GM12801 (cell line): Measurements from ENCODE around the gene CPNE4.

ENCODE experiments used
- CTCF ChIP-seq: IDR thresholded peaks from one replicate; pipeline ENCODE4 v1.5.1; 2011; ENCODE audit warnings: control low read depth; ENCODE audit not compliant: insufficient read length; ENCODE audit errors: extremely low read depth

Gene CPNE4

GRCh38 chr3:131880948-131881347, 153.9 kb downstream of the CPNE4 start:
- TF ChIP-seq CTCF = no peak

- no peak for TF ChIP-seq CTCF
Observed at GRCh38 chr3:131868203-131868602, 166.6 kb downstream of the CPNE4 start.

- TF ChIP-seq CTCF = no peak
Observed at GRCh38 chr3:131856171-131856570, 178.6 kb downstream of the CPNE4 start.

GRCh38 chr3:131850223-131850622, 184.6 kb downstream of the CPNE4 start:
- TF ChIP-seq CTCF = no peak

GRCh38 chr3:131849616-131850015, 185.2 kb downstream of the CPNE4 start:
- TF ChIP-seq CTCF = no peak

- TF ChIP-seq CTCF = no peak
Observed at GRCh38 chr3:131847966-131848510, 186.8 kb downstream of the CPNE4 start.

GRCh38 chr3:131846296-131846924, 188.4 kb downstream of the CPNE4 start:
- no peak for TF ChIP-seq CTCF
